Measurements from ENCODE around the gene DPCD. TPM values are rescaled to one million over a fixed set of nuclear protein-coding genes. Genes with fewer than 3 reads are reported as not detected.
"Not testable (repeated sequence)": the region's sequence is repeated elsewhere in the genome, so short reads cannot be mapped to it uniquely, and the experiment has no call there.

The DPCD gene
- total RNA-seq, 1 donor from 2014 or later, result 2.4 TPM

- intact Hi-C loops (cut with micrococcal nuclease), result no loop called here
Observed at GRCh38 chr10:101580486-101581399, 7.4 kb upstream of the DPCD start.

- intact Hi-C loops (cut with micrococcal nuclease), result no loop called here
Observed at GRCh38 chr10:101585841-101586240, 2.3 kb upstream of the DPCD start.

DNA sequence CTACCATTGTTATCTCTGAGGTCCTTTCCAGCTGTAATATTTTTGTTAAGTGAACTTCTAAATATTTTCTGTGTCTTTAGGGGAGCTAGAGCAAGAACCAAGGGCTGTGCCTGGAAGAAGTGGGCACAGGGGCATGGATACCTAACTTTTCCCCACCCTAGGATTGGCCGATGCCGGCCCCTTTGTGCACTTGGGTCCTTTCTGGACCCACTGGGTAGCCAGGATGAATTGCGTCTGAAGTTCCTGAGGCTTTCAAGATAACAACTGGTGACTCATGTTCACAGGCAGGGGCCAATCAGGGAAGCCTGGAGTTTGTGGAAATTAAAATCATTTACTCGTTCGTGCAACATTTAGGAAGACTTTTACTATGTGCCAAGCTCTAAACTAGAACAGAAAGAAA lies 758 bp downstream of the DPCD start:
- intact Hi-C loops (cut with micrococcal nuclease), result loop anchor here (1.0 kb wide), 5 partner anchors 19 to 528 kb away; partner anchors contain the start of genes ARMH3, KAZALD1 and NPM3

DNA sequence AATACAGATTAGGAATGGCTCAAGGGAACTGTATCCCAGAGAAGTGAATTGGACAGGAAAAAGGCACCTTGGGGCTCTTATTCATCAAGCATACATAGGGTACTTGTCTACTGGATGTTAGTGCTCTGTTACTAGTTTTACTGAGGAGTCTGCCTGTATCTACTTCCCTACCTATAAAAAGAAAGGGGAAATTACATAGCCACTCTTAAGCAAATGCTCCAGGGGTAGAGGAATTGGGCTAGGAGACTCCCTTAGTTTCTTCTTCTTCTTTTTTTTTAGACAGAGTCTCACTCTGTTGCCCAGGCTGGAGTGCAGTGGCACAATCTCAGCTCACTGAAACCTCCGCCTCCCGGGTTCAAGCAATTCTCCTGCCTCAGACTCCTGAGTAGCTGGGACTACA lies 5.2 kb downstream of the DPCD start:
- intact Hi-C loops (cut with micrococcal nuclease), result not testable (repeated sequence)

GRCh38 chr10:101595591-101596433 lies 7.7 kb downstream of the DPCD start:
- intact Hi-C loops (cut with micrococcal nuclease), result no loop called here

- intact Hi-C loops (cut with micrococcal nuclease), result no loop called here
Observed at GRCh38 chr10:101597091-101597900, 9.2 kb downstream of the DPCD start.

- intact Hi-C loops (cut with micrococcal nuclease), result loop anchor here (5.0 kb wide), 1 partner anchor 91 kb away; no protein-coding TSS in a partner anchor
Observed at GRCh38 chr10:101601541-101601940, 13.4 kb downstream of the DPCD start.

- intact Hi-C loops (cut with micrococcal nuclease), result loop anchor here (1.0 to 5.0 kb wide), 3 partner anchors 89 to 178 kb away; no protein-coding TSS in a partner anchor
Observed at GRCh38 chr10:101602761-101603398, 14.8 kb downstream of the DPCD start.

- intact Hi-C loops (cut with micrococcal nuclease), result no loop called here
Observed at GRCh38 chr10:101607124-101607523, 19.0 kb downstream of the DPCD start.

DNA sequence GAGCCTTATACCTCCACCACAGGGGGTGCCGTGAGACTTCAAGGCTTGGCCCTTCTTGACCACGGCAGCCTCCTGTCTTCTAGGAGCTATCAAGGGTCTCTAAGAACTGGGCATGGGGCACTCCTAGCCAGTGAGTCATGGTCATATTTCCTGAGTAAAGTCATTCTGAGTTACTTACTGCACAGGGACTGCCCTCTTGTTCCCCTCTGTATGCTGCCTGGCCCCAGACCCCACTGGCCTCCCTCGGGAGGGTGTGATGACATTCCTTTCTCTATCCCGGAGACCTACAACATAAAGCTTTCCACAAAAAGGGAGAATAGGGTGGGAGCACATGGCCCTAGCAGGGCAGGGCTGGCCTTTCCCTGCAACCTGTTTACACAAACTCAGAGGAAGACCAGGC lies 21.4 kb downstream of the DPCD start:
- intact Hi-C loops (cut with micrococcal nuclease), result no loop called here

DNA sequence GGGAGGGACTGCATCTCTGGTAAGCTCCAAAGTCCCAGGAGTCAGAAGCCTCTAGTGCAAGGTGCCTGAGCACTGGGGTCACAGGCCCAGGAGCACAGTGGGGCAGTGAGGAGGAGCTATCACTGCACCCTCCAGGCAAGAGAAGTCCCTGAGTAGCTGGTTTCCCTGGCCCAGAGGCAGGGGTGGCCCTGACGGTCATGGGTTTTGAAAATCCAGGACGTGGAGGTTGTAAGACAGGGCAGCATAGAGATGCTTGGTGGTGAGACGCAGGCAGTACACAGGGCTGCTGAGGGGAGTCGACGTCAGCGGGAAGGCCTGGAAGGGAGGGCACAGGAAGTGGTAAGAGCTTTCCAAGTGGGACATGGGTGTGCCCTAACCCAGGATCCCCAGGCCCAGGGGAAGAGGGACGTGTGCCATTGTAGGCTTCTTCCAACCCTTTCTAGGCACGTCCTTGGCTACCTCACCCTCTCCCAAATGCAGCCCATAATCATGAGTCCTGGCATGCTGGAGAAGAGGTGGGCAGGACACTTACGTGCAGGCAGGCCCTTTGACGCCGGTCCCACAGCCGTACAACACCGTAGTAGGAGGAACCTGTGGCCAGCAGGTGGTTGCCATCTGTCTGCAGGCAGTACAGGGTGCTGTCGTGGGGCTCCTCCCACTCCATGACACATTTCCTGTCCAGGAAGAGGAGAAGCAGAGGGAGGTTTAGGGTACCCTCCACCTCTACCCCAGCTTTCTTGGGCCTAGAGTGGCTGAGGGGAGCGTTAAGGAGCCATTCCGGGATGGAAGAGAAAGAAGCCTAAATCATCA lies 23.2 kb downstream of the DPCD start:
- intact Hi-C loops (cut with micrococcal nuclease), result no loop called here

- intact Hi-C loops (cut with micrococcal nuclease), result no loop called here
Observed at GRCh38 chr10:101612086-101612485, 24.0 kb downstream of the DPCD start.

DNA sequence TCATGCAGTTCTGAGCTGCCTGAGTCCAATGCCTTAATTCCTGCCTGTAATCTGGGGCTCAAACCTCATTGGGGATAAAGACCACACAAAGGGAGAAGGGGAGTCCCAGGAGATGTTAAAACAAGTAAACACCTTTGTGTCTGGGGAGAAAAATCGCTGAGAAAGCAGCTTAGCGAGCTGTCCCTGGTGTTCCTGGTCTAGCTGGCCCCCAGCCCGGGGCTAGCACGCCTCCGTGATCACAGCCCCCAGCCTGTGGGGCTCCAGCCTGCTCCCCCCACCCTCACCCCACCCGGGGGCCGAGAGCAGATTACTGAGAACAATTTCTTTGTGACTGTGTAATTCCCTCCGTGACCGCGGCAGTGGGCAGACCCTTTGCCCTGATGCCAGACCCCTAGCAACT lies 24.8 kb downstream of the DPCD start:
- intact Hi-C loops (cut with micrococcal nuclease), result no loop called here

GRCh38 chr10:101613646-101614045 lies 25.5 kb downstream of the DPCD start:
- intact Hi-C loops (cut with micrococcal nuclease), result no loop called here

DNA sequence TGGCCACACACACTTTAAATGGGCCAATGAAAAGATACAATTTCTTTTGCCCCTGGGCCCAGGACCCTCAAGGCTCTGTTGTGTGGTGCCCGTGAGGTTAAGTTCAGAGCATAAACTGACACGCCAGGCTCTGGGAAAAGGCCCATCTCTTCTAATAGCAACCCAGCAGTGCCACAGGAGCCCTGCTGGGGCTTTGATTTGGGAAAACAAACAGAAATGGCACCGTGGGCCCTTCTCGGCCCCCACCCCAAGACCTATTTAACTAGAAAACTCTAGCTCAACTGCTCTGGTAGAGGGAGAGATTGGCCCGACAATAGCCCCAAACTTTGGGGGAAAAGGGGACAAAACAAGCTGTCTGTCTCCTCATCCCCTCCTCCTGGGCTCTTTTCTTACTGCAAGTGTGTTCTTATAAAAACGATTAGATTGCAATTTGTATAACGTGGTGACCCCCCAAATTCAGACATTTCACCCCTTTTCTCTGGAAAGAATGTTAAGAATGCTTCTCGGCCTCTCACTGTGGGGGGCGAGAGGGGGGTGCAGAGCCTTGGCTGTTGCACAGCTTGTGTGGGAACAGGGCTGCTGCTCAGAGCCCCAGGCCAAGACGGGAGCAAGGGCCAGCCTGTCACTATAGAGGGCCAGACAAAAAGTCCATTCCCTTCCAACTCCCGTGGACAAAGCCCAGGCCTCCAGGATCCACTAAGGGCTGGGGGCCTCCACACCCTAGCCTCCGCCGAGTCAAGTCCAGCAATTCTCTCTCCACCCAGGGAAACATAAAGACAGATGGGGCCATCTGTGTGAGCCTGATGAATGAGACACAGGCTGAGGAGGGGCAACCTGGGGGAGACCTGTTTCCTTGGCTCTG lies 26.8 kb downstream of the DPCD start:
- intact Hi-C loops (cut with micrococcal nuclease), result no loop called here

GRCh38 chr10:101615525-101616116 lies 27.5 kb downstream of the DPCD start:
- intact Hi-C loops (cut with micrococcal nuclease), result no loop called here

- intact Hi-C loops (cut with micrococcal nuclease), result no loop called here
Observed at GRCh38 chr10:101616415-101617101, 28.4 kb downstream of the DPCD start.

Data from T-helper 1 cell treated with Interleukin-12 subunit alpha and Interleukin-12 subunit beta and Interleukin-4 antibody, amounts not matched to agents 30 ng/mL and 1 ng/mL, for 36 hours (primary cell).